B cell (primary cell): ENCODE data around the gene CDC25C. TPM values are rescaled to one million over a fixed set of nuclear protein-coding genes. Genes with fewer than 3 reads are reported as not detected.

Experiments
- ATAC-seq: fragments of 200-7000 bp; cut with Tn5 transposase; one replicate; pipeline ENCODE4 v1.10.0; 2021; ENCODE audit warnings: low read depth, mild to moderate bottlenecking, moderate number of reproducible peaks, moderate library complexity
- CTCF ChIA-PET: fragments of 350-600 bp; sonication (Branson Sonifier 250); formaldehyde crosslinking; loops from one replicate; lab custom pipeline; 2021; ENCODE audit warnings: antibody characterized with exemption, inconsistent platforms; lab: Charles Lee
- POLR2A ChIA-PET: fragments of 350-600 bp; sonication (Branson Sonifier 250); formaldehyde crosslinking; loops from one replicate; lab custom pipeline; 2021; ENCODE audit warnings: antibody characterized with exemption; lab: Charles Lee
- DNase-seq: peaks from one replicate; pipeline ENCODE4 v3.0.0; 2013
- H2AFZ ChIP-seq: 2 replicates; pipeline ENCODE4 v1.6.1; 2012; ENCODE audit warnings: mild to moderate bottlenecking, low read depth, low read length; ENCODE audit not compliant: insufficient read depth, poor library complexity, severe bottlenecking
- H3K27ac ChIP-seq, 2 donors: 1 replicate in 1 of 2; 2 replicates in 1 of 2; pipeline ENCODE4 v1.5.1; 2012 to 2013; ENCODE audit warnings: low read length in 2 of 2, mild to moderate bottlenecking in 2 of 2, moderate library complexity in 1 of 2
- H3K27me3 ChIP-seq, 4 experiments: fragments of 200-600 bp in 1 of 4; sonication (generic) in 1 of 4; replicated peaks in 1 of 4; 1 replicate in 2 of 4; 2 replicates in 2 of 4; pipeline versions ENCODE4 v1.6.1 to v1.7.0; 2013 to 2016; ENCODE audit warnings: low read length in 3 of 4, mild to moderate bottlenecking in 2 of 4, mixed read lengths in 1 of 4, moderate library complexity in 1 of 4; ENCODE audit not compliant: insufficient read depth in 4 of 4, control insufficient read depth in 3 of 4; ENCODE audit errors: control extremely low read depth in 1 of 4
- H3K36me3 ChIP-seq, 2 experiments: replicated peaks in 1 of 2; 1 replicate in 1 of 2; 2 replicates in 1 of 2; pipeline versions ENCODE4 v1.6.1 to v1.7.1; 2013; ENCODE audit warnings: low read length in 1 of 2; ENCODE audit not compliant: insufficient read depth in 2 of 2, control insufficient read depth in 1 of 2; ENCODE audit errors: control extremely low read depth in 1 of 2, extremely low read depth in 1 of 2
- H3K4me1 ChIP-seq, 2 donors: fragments of 200-600 bp in 1 of 2; sonication (generic) in 1 of 2; 1 replicate in 1 of 2; 2 replicates in 1 of 2; pipeline versions ENCODE4 v1.5.1 to v1.6.1; 2013 to 2017; ENCODE audit warnings: low read length in 2 of 2; ENCODE audit not compliant: control insufficient read depth in 2 of 2, insufficient read depth in 2 of 2
- H3K4me2 ChIP-seq: replicated peaks from 2 replicates; pipeline ENCODE3; 2012; ENCODE audit warnings: mild to moderate bottlenecking, low read depth, low read length; ENCODE audit not compliant: poor library complexity, severe bottlenecking
- H3K4me3 ChIP-seq, 5 experiments: fragments of 200-600 bp in 1 of 5; sonication (generic) in 1 of 5; 1 replicate in 3 of 5; 2 replicates in 2 of 5; pipeline versions ENCODE4 v1.5.1 to v1.7.0; 2011 to 2016; ENCODE audit warnings: low read length in 4 of 5, mild to moderate bottlenecking in 4 of 5, low read depth in 2 of 5, control low read depth in 1 of 5, moderate library complexity in 1 of 5; ENCODE audit not compliant: insufficient read depth in 1 of 5; ENCODE audit errors: control extremely low read depth in 1 of 5, extremely low read depth in 1 of 5
- H3K79me2 ChIP-seq: fragments of 200-600 bp; sonication (generic); one replicate; pipeline ENCODE4 v1.6.0; 2016; ENCODE audit warnings: low read length; ENCODE audit not compliant: control insufficient read depth, insufficient read depth
- H3K9ac ChIP-seq: fragments of 200-600 bp; sonication (generic); 2 replicates; pipeline ENCODE4 v1.6.1; 2017; ENCODE audit warnings: mild to moderate bottlenecking, low read length, moderate library complexity
- H3K9me3 ChIP-seq, 3 donors: one replicate each; pipeline versions ENCODE4 v1.6.1 to v1.7.1; 2013; ENCODE audit warnings: low read length in 2 of 3; ENCODE audit not compliant: control insufficient read depth in 2 of 3, insufficient read depth in 1 of 3; ENCODE audit errors: control extremely low read depth in 1 of 3
- H4K20me1 ChIP-seq: 2 replicates; pipeline ENCODE4 v1.6.0; 2012; ENCODE audit warnings: mild to moderate bottlenecking, low read length; ENCODE audit not compliant: insufficient read depth, control insufficient read depth, poor library complexity, severe bottlenecking
- H3K27ac Mint-ChIP-seq: one replicate; pipeline ENCODE4 v1.8.0; 2021; ENCODE audit warnings: mixed read lengths
- H3K27me3 Mint-ChIP-seq: one replicate; pipeline ENCODE4 v1.8.0; 2021; ENCODE audit warnings: mixed read lengths
- H3K4me1 Mint-ChIP-seq: one replicate; pipeline ENCODE4 v1.8.0; 2021; ENCODE audit warnings: mixed read lengths
- H3K4me3 Mint-ChIP-seq: one replicate; pipeline ENCODE4 v1.8.0; 2021; ENCODE audit warnings: mixed read lengths
- H3K9me3 Mint-ChIP-seq: one replicate; pipeline ENCODE4 v1.8.0; 2022; ENCODE audit warnings: mixed read lengths; ENCODE audit not compliant: insufficient read depth
- CTCF ChIP-seq: fragments of 200-600 bp; IDR thresholded peaks from one replicate; pipeline ENCODE4 v1.8.0; 2022; ENCODE audit warnings: antibody characterized with exemption, mild to moderate bottlenecking
- EZH2 ChIP-seq: IDR thresholded peaks from 2 replicates; pipeline ENCODE4 v1.6.1; 2012; ENCODE audit warnings: borderline replicate concordance, low read depth, mild to moderate bottlenecking, moderate library complexity, low read length; ENCODE audit not compliant: insufficient read depth, poor library complexity, severe bottlenecking
- WGBS: methylation state at CpG from one replicate; pipeline ENCODE4 v1.1.5; 2013; ENCODE audit warnings: missing lambda C conversion rate; ENCODE audit not compliant: insufficient coverage; 5-methylcytosine and 5-hydroxymethylcytosine counted together
- intact Hi-C: fragments of 100-400 bp; cut with micrococcal nuclease; formaldehyde crosslinking; loops from one replicate; pipeline ENCODE4 v1.10.0; 2022
- polyA plus RNA-seq: library from polyadenylated mRNA; depleted of rRNA; stranded (reverse); fragments of >200 nt; gene quantifications from 2 replicates; pipeline ENCODE4 v1.2.3, GENCODE V29; 2012
- total RNA-seq, 2 donors: library from RNA; stranded (reverse); fragments of 120-200 nt in 1 of 2; gene quantifications; 1 replicate in 1 of 2; 2 replicates in 1 of 2; pipeline versions ENCODE4 v1.2.3 to v1.2.4, GENCODE V29; 2013 to 2022

Gene CDC25C
- total and polyA plus RNA-seq, 2 donors (not counting 1 experiment from before 2014, with no cell fraction given): 0.03 TPM; not detected in 1

- peaks cover 7% of the 10 kb centered on the region for H3K27me3 Mint-ChIP-seq
- Histone ChIP-seq H3K4me1 (no peaks in the 10 kb centered on the region), H4K20me1 (no peaks in the 10 kb centered on the region), H3K9me3 (no peaks in the 10 kb centered on the region), H3K79me2 (no peaks in the 10 kb centered on the region), H3K9ac (no peak overlapping the region), H3K27me3 (no peaks in the 10 kb centered on the region), H3K36me3 (no peaks in the 10 kb centered on the region), H2AFZ (no peak overlapping the region), H3K4me3 (no peak overlapping the region), H3K27ac (no peak overlapping the region), H3K4me2 (no peak overlapping the region)
- DNase-seq: no peak
- ATAC-seq: no peak
- CTCF ChIA-PET: interaction anchor here (0.7 kb wide), 1 partner anchor 503 kb away, joined by 3 read pairs; no protein-coding TSS in a partner anchor
- no peak overlapping the region for H3K4me3 Mint-ChIP-seq
- no peaks in the 10 kb centered on the region for H3K4me1 Mint-ChIP-seq
- POLR2A ChIA-PET: no interaction called here
- no peak for TF ChIP-seq CTCF
- TF ChIP-seq EZH2: no peak
- intact Hi-C loops: no loop called here
- no peak overlapping the region for H3K27ac Mint-ChIP-seq
- H3K9me3 Mint-ChIP-seq: no peaks in the 10 kb centered on the region
These were observed 50.7 kb downstream of the CDC25C start for GRCh38 chr5:138280915-138281314.

- TF ChIP-seq EZH2: no peak
- no peak for TF ChIP-seq CTCF
- Histone ChIP-seq H3K27ac (no peak overlapping the region), H3K9ac (no peak overlapping the region), H3K27me3 (peaks cover 0 to 23% (median 8%) of the 10 kb centered on the region in 4 experiments), H2AFZ (no peak overlapping the region), H3K9me3 (no peaks in the 10 kb centered on the region), H3K79me2 (no peaks in the 10 kb centered on the region), H3K4me2 (no peak overlapping the region), H3K4me1 (peaks cover 0 to 4% of the 10 kb centered on the region in 2 donors), H4K20me1 (no peaks in the 10 kb centered on the region), H3K36me3 (no peaks in the 10 kb centered on the region), H3K4me3 (no peak overlapping the region)
- intact Hi-C loops: no loop called here
- no peak overlapping the region for H3K4me3 Mint-ChIP-seq
- CTCF ChIA-PET: interaction anchor here (1.4 kb wide), 1 partner anchor 75 kb away, joined by 5 read pairs; the partner anchor contains the start of gene KDM3B
- 83% methylated on average over 1 of the region's 2 CpGs for WGBS
- no peaks in the 10 kb centered on the region for H3K9me3 Mint-ChIP-seq
- POLR2A ChIA-PET: interaction anchor here (0.9 kb wide), 1 partner anchor 55 kb away, joined by 4 read pairs; the partner anchor contains the start of gene CDC25C
- H3K27ac Mint-ChIP-seq: no peak overlapping the region
- H3K27me3 Mint-ChIP-seq: peaks cover 29% of the 10 kb centered on the region
- ATAC-seq (no peak), DNase-seq (no peak)
- H3K4me1 Mint-ChIP-seq: peaks cover 9% of the 10 kb centered on the region
These were observed 55.1 kb downstream of the CDC25C start for GRCh38 chr5:138276402-138277054.
